HepG2 (cell line): ENCODE measurements around the gene MEX3D.

ENCODE experiments used
- KLF15 ChIP-seq: sonication (generic); formaldehyde crosslinking; IDR thresholded peaks from 2 replicates; pipeline ENCODE4 v1.8.1; 2023; ENCODE audit warnings: borderline replicate concordance, mild to moderate bottlenecking, inconsistent platforms, missing genetic modification reagents, mixed read lengths
- NR3C1 ChIP-seq: sonication (generic); formaldehyde crosslinking; IDR thresholded peaks from 2 replicates; pipeline ENCODE4 v1.4.0; 2020; ENCODE audit warnings: missing genetic modification reagents
- SMARCE1 ChIP-seq: fragments of 450-650 bp; IDR thresholded peaks from 2 replicates; pipeline ENCODE4 v1.6.1; 2017; ENCODE audit warnings: borderline replicate concordance
- SMC3 ChIP-seq: IDR thresholded peaks from 2 replicates; pipeline ENCODE4 v1.6.1; 2011; ENCODE audit warnings: low read length, improper control_type of control experiment
- SRSF9 ChIP-seq: fragments of 200-400 bp; formaldehyde crosslinking; IDR thresholded peaks from 2 replicates; pipeline ENCODE4 v1.6.1; 2018; ENCODE audit warnings: borderline replicate concordance, mild to moderate bottlenecking, low read depth, low read length; ENCODE audit not compliant: insufficient read depth, poor library complexity, severe bottlenecking
- ZNF260 ChIP-seq: sonication (generic); formaldehyde crosslinking; IDR thresholded peaks from 2 replicates; pipeline ENCODE4 v1.4.0; 2020; ENCODE audit warnings: missing genetic modification reagents, low read depth, mild to moderate bottlenecking, borderline replicate concordance
- TF ChIP-seq, protein P1 (sequence below): sonication (generic); formaldehyde crosslinking; IDR thresholded peaks from 2 replicates; pipeline ENCODE4 v1.5.0; 2020; ENCODE audit warnings: mild to moderate bottlenecking, missing genetic modification reagents, moderate library complexity

DNA sequence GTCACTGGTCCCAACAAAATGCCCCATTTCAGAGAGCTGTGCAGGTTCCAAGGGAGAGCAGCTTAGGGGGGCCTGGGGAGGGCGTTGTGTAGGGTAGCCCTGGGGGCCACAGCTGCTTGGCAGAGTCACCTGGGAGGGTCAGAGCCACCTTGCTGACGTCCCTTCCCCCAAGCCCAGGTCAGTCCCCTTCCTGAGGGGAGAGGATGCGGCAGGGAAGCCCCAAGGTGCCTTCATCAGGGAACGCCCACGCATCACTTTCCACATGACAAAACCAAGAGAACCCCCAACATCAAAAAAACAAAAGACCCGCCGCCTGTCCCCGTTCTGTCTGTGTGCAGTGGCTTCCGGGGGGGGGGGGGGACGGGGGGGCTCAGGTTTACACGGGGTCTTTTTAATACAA is 42.5 kb upstream of the MEX3D start:
- TF ChIP-seq KLF15 (CRISPR knock-in tag) (no peak), SMC3 (no peak), SRSF9 (no peak), SMARCE1 (no peak), ZNF260 (no peak), NR3C1 (no peak)
- TF ChIP-seq, protein P1, sequence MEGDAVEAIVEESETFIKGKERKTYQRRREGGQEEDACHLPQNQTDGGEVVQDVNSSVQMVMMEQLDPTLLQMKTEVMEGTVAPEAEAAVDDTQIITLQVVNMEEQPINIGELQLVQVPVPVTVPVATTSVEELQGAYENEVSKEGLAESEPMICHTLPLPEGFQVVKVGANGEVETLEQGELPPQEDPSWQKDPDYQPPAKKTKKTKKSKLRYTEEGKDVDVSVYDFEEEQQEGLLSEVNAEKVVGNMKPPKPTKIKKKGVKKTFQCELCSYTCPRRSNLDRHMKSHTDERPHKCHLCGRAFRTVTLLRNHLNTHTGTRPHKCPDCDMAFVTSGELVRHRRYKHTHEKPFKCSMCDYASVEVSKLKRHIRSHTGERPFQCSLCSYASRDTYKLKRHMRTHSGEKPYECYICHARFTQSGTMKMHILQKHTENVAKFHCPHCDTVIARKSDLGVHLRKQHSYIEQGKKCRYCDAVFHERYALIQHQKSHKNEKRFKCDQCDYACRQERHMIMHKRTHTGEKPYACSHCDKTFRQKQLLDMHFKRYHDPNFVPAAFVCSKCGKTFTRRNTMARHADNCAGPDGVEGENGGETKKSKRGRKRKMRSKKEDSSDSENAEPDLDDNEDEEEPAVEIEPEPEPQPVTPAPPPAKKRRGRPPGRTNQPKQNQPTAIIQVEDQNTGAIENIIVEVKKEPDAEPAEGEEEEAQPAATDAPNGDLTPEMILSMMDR: no peak
